TTC549 (cell line): ENCODE data around the gene VPS50.

Experiments
- FAIRE-seq: peaks from 2 replicates; lab custom pipeline; 2012; peaks lifted over from hg19 to GRCh38; lab: Jason Lieb, UNC

VPS50 gene

DNA sequence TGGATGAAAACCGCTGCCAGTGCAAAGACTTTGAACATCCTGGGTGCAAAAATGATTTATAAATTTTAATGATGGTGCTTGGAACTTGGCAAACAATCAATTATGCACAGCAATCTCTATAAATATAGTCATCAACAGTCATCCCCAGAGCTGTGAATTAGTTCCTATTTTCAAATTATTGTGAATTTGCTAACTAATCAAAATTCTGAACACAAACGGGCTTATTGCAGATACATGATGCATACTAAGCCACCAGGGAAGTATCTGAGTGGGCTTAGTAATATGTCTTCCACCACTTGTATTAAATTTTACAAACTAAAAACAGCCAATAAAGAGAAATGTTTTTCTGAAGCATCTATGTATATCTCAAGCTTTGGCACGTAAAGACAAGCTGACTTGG lies 177.2 kb downstream of the VPS50 start:
- FAIRE-seq: no peak
